Kidney capillary endothelial cell (primary cell): ENCODE results near the gene FAM72D.
"Not testable (repeated sequence)": the region's sequence is repeated elsewhere in the genome, so short reads cannot be mapped to it uniquely, and the experiment has no call there.

Experiments
- DNase-seq: peaks from one replicate; pipeline ENCODE4 v3.0.0-alpha.2; 2018; ENCODE audit warnings: low spot score

FAM72D gene

GRCh38 chr1:145082483-145083255 is 13.1 kb upstream of the FAM72D start:
- not testable (repeated sequence) for DNase-seq

GRCh38 chr1:145093517-145094149 is 2.1 kb upstream of the FAM72D start:
- DNase-seq: peak; percentile 1

GRCh38 chr1:145094655-145095211 is 1.0 kb upstream of the FAM72D start:
- not testable (repeated sequence) for DNase-seq

GRCh38 chr1:145101725-145102124 is 6.0 kb downstream of the FAM72D start:
- DNase-seq: not testable (repeated sequence)

GRCh38 chr1:145103294-145103693 is 7.5 kb downstream of the FAM72D start:
- DNase-seq: not testable (repeated sequence)

- DNase-seq: not testable (repeated sequence)
Observed at GRCh38 chr1:145111674-145112073, 15.9 kb downstream of the FAM72D start.

- DNase-seq: not testable (repeated sequence)
Observed at GRCh38 chr1:145112703-145113102, 16.9 kb downstream of the FAM72D start.

- DNase-seq: not testable (repeated sequence)
Observed at GRCh38 chr1:145114560-145115057, 18.8 kb downstream of the FAM72D start.

GRCh38 chr1:145115587-145116493 is 20.1 kb downstream of the FAM72D start:
- DNase-seq: not testable (repeated sequence)

- not testable (repeated sequence) for DNase-seq
Observed at GRCh38 chr1:145119842-145120241, 24.1 kb downstream of the FAM72D start.

- DNase-seq: not testable (repeated sequence)
Observed at GRCh38 chr1:145122344-145123061, 26.7 kb downstream of the FAM72D start.

- DNase-seq: not testable (repeated sequence)
Observed at GRCh38 chr1:145123062-145123395, 27.3 kb downstream of the FAM72D start.

GRCh38 chr1:145123992-145124641 is 28.3 kb downstream of the FAM72D start:
- DNase-seq: not testable (repeated sequence)

- DNase-seq: not testable (repeated sequence)
Observed at GRCh38 chr1:145125112-145125511, 29.3 kb downstream of the FAM72D start.

- not testable (repeated sequence) for DNase-seq
Observed at GRCh38 chr1:145127144-145127543, 31.4 kb downstream of the FAM72D start.

- DNase-seq: not testable (repeated sequence)
Observed at GRCh38 chr1:145128697-145129469, 33.1 kb downstream of the FAM72D start.

GRCh38 chr1:145134476-145134875 is 38.7 kb downstream of the FAM72D start:
- not testable (repeated sequence) for DNase-seq

GRCh38 chr1:145140549-145140948 is 44.8 kb downstream of the FAM72D start:
- DNase-seq: not testable (repeated sequence)

- DNase-seq: not testable (repeated sequence)
Observed at GRCh38 chr1:145144264-145144913, 48.6 kb downstream of the FAM72D start.
